ENCODE results near the gene COQ10A.

The COQ10A gene

GRCh38 chr12:56266693-56267442 lies at the start of gene COQ10A:
Gene COQ10A, plus strand, starts transcription at chr12:56266942. Its CDS starts 177 bp downstream, at chr12:56267119.
- peak; percentile 78 for TF ChIP-seq CTCF (IDR thresholded peaks at IDR 0.05; ENCODE audit: low read depth, low read length)
- peak within 1 kb of the TSS; percentile 74 for H3K4me3 ChIP-seq (ENCODE audit: low read depth, low read length)

DNA sequence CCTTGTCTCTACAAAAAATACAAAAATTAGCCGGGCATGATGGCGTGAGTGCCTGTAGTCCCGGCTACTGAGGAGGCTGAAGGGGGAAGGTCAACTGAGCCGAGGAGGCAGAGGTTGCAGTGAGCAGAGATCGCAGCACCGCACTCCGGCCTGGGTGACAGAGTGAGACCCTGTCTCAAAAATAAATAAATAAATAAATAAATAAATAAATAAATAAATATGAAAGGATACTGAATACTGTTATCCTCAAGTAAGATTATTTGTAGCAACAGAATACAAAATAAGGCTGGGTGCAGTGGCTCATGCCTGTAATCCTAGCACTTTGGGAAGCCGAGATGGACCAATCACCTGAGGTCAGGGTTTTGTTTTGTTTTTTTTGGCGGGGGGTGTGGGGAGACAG lies 46.9 kb upstream of the COQ10A start:
- no peak for TF ChIP-seq CTCF (IDR thresholded peaks at IDR 0.05; ENCODE audit: low read depth, low read length)
- H3K4me3 ChIP-seq (ENCODE audit: low read depth, low read length), result peak overlapping the region; percentile 92

GRCh38 chr12:56220611-56221231 lies 46.0 kb upstream of the COQ10A start:
- no peak for TF ChIP-seq CTCF (IDR thresholded peaks at IDR 0.05; ENCODE audit: low read depth, low read length)
- H3K4me3 ChIP-seq (ENCODE audit: low read depth, low read length), result peak overlapping the region; percentile 92

DNA sequence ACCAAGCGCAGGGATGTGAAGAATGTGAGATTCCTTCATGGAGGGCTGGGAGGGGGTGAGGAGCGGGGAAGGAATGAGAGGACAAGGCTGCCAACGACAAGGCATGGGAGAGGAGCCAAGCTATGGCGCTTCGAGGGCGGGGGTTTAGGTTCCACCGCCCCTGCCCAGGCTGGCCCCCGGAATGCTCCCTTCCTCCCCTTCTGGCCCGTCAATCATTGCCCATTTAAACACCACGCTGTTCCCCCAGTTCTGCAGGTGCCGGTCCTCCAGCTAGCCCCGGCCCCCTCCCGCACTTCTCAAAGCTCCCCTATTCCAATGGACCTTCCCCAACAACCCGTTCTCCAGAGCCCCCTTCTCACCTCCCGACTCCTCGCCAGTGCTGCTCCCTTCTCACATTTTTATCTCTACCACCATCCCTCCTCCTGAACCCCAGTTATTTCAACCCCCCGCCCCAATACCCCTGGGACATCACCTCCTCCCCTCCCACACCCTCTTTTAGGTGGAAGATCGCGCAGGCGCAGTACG lies 45.4 kb upstream of the COQ10A start:
- H3K4me3 ChIP-seq (ENCODE audit: low read depth, low read length), result peak overlapping the region; percentile 92
- TF ChIP-seq CTCF (IDR thresholded peaks at IDR 0.05; ENCODE audit: low read depth, low read length), result no peak

- no peak for TF ChIP-seq CTCF (IDR thresholded peaks at IDR 0.05; ENCODE audit: low read depth, low read length)
- H3K4me3 ChIP-seq (ENCODE audit: low read depth, low read length), result peak within 1 kb of the TSS; percentile 92
Measured at GRCh38 chr12:56221757-56222530, 44.8 kb upstream of the COQ10A start, which contains the start of gene RNF41. Gene RNF41, minus strand, starts transcription at chr12:56221922. Its CDS starts 7,875 bp downstream, at chr12:56214047.

DNA sequence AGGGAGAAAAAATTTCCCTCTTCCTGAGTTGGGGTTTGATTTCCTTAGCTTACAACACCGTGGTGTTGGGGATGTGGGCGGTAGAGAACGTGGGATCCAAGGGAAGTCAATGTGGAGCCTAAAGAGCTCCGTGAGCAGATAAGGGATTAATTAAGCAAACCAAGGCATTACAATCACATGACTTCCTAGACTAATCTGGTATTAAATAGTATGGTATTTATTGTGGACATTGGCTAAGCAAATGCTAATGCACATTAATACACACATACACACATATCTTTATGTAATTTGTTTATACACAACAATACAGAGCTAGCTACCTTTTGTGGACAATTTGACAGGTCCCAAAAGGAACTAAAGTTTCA lies 44.2 kb upstream of the COQ10A start:
- no peak for TF ChIP-seq CTCF (IDR thresholded peaks at IDR 0.05; ENCODE audit: low read depth, low read length)
- H3K4me3 ChIP-seq (ENCODE audit: low read depth, low read length), result peak overlapping the region; percentile 92
